K562 (cell line): ENCODE results near the gene HLA-F. TPM values are rescaled to one million over a fixed set of nuclear protein-coding genes. Genes with fewer than 3 reads are reported as not detected.

Experiments
- CBFB ChIP-seq: sonication (generic); formaldehyde crosslinking; IDR thresholded peaks from 2 replicates; pipeline ENCODE4 v1.4.0; 2020; ENCODE audit warnings: mild to moderate bottlenecking, missing genetic modification reagents
- FOXM1 ChIP-seq, 2 experiments: fragments of 450-650 bp in 1 of 2; sonication (generic) in 1 of 2; formaldehyde crosslinking in 1 of 2; IDR thresholded peaks; 2 replicates each; pipeline versions ENCODE4 v1.6.1 to v1.9.0; 2017 to 2022; ENCODE audit warnings: low read depth in 2 of 2, mild to moderate bottlenecking in 2 of 2, missing genetic modification reagents in 1 of 2, moderate library complexity in 1 of 2
- GTF2F1 ChIP-seq: IDR thresholded peaks from 2 replicates; pipeline ENCODE4 v1.6.1; 2011; ENCODE audit warnings: low read depth, low read length, improper control_type of control experiment
- HNRNPK ChIP-seq: fragments of 200-400 bp; formaldehyde crosslinking; IDR thresholded peaks from one replicate; pipeline ENCODE4 v1.6.1; 2018; ENCODE audit warnings: mild to moderate bottlenecking, low read depth, low read length; ENCODE audit not compliant: poor library complexity, severe bottlenecking
- MAFK ChIP-seq: IDR thresholded peaks from 2 replicates; pipeline ENCODE4 v1.6.1; 2011; ENCODE audit warnings: low read length, improper control_type of control experiment
- MCM2 ChIP-seq: fragments of 450-650 bp; IDR thresholded peaks from 2 replicates; pipeline ENCODE4 v1.6.1; 2017; ENCODE audit warnings: low read depth, mild to moderate bottlenecking
- MIER1 ChIP-seq: fragments of 450-650 bp; IDR thresholded peaks from 2 replicates; pipeline ENCODE4 v1.6.1; 2016; ENCODE audit warnings: antibody characterized with exemption, mild to moderate bottlenecking, low read depth
- PBX2 ChIP-seq, 2 experiments: IDR thresholded peaks in 1 of 2; conservative IDR thresholded peaks in 1 of 2; 2 replicates each; pipeline ENCODE4 v1.6.1; 2016; ENCODE audit warnings: low read depth in 2 of 2, mild to moderate bottlenecking in 1 of 2, missing compliant biosample characterization in 1 of 2, missing genetic modification characterization in 1 of 2, moderate library complexity in 1 of 2
- SAP30 ChIP-seq: fragments of 200-600 bp; sonication (generic); IDR thresholded peaks from 2 replicates; pipeline ENCODE4 v1.6.1; 2012; ENCODE audit warnings: borderline replicate concordance, low read depth, mild to moderate bottlenecking, moderate library complexity, low read length, control low read depth, inconsistent platforms; ENCODE audit not compliant: insufficient read depth, poor library complexity, severe bottlenecking
- THRA ChIP-seq: fragments of 450-650 bp; IDR thresholded peaks from 2 replicates; pipeline ENCODE4 v1.6.1; 2017; ENCODE audit warnings: mild to moderate bottlenecking, moderate library complexity
- TSC22D4 ChIP-seq: fragments of 450-650 bp; IDR thresholded peaks from 2 replicates; pipeline ENCODE4 v1.6.1; 2016; ENCODE audit warnings: missing genetic modification characterization, missing biosample characterization, control low read depth
- ZFP91 ChIP-seq: sonication (generic); formaldehyde crosslinking; IDR thresholded peaks from 2 replicates; pipeline ENCODE4 v1.8.0; 2022; ENCODE audit warnings: mild to moderate bottlenecking, missing genetic modification reagents
- ZNF253 ChIP-seq: fragments of 250-450 bp; sonication (Bioruptor Pico); conservative IDR thresholded peaks from 2 replicates; pipeline ENCODE4 v1.6.1; 2021; ENCODE audit warnings: mild to moderate bottlenecking
- ZNF324 ChIP-seq: fragments of 250-450 bp; sonication (Bioruptor Pico); IDR thresholded peaks from 2 replicates; pipeline ENCODE4 v1.4.0; 2020; ENCODE audit warnings: mild to moderate bottlenecking
- ZNF512 ChIP-seq: IDR thresholded peaks from 2 replicates; pipeline ENCODE4 v1.6.1; 2016; ENCODE audit warnings: missing genetic modification characterization, missing compliant biosample characterization
- ZNF551 ChIP-seq: fragments of 250-450 bp; sonication (Bioruptor Pico); IDR thresholded peaks from 2 replicates; pipeline ENCODE4 v1.5.0; 2021; ENCODE audit warnings: mild to moderate bottlenecking, moderate library complexity
- polyA plus RNA-seq, 8 experiments: library from polyadenylated mRNA; depleted of rRNA in 4 of 8; stranded (reverse) in 5 of 8; unstranded in 3 of 8; fragments of >200 nt; fragmentation: Nextera tagmentation in 2 of 8; fragmentation: Illumina TruSeq in 1 of 8; extraction: Ambion mirVana in 2 of 8; extraction: Trizol in 1 of 8; gene quantifications; 2 replicates each; pipeline versions ENCODE4 v1.2.1 to v1.2.3, GENCODE V29; 2011 to 2014; ENCODE audit warnings: inconsistent platforms in 1 of 8, missing spikeins in 1 of 8
- total RNA-seq, 7 experiments: library from RNA; depleted of rRNA in 6 of 7; stranded (reverse); fragments of >200 nt in 6 of 7; fragmentation: Illumina TruSeq in 2 of 7; extraction: Trizol in 2 of 7; gene quantifications; 2 replicates each; pipeline versions ENCODE4 v1.2.1 to v1.2.3, GENCODE V29; 2011 to 2021; ENCODE audit warnings: low replicate concordance in 1 of 7

Gene HLA-F
- total and polyA plus RNA-seq, 9 of the 15 experiments (the other 6 are each of a cell fraction or from before 2014, with no cell fraction given), result 0.40 to 0.76 (median 0.46) TPM; not detected in 6

GRCh38 chr6:29748391-29749307 lies 25.4 kb downstream of the HLA-F start (continued):
- no peak for TF ChIP-seq ZNF253
- TF ChIP-seq MCM2, result no peak
- no peak for TF ChIP-seq PBX2 (CRISPR knock-in tag; IDR thresholded peaks at IDR 0.05; ENCODE audit: low read depth)
- peak; percentile 36; the same call in 1 of the 2 replicates for TF ChIP-seq PBX2 (tag; conservative IDR thresholded peaks at IDR 0.05; ENCODE audit: low read depth)
- TF ChIP-seq MAFK, result no peak
- no peak for TF ChIP-seq MIER1
- no peak for TF ChIP-seq TSC22D4 (tag)
- TF ChIP-seq THRA, result no peak
- no peak for TF ChIP-seq FOXM1 (IDR thresholded peaks at IDR 0.05; ENCODE audit: low read depth)
- TF ChIP-seq FOXM1 (CRISPR knock-in tag; IDR thresholded peaks at IDR 0.05; ENCODE audit: low read depth), result no peak
- no peak for TF ChIP-seq CBFB (CRISPR knock-in tag)
- no peak for TF ChIP-seq HNRNPK
- no peak for TF ChIP-seq ZNF512 (tag)
- peak; percentile 52 for TF ChIP-seq SAP30
- TF ChIP-seq ZFP91 (CRISPR knock-in tag), result no peak
- TF ChIP-seq ZNF324 (CRISPR knock-in tag), result 0 out of 2 replicates have a peak, but pooled peaks have one; percentile 33
- no peak for TF ChIP-seq GTF2F1
- TF ChIP-seq ZNF551 (CRISPR knock-in tag), result no peak
